GM18951 (cell line): Measurements from ENCODE around the gene LRRC27.
"Not testable (repeated sequence)": the region's sequence is repeated elsewhere in the genome, so short reads cannot be mapped to it uniquely, and the experiment has no call there.

Source experiments
- POLR2A ChIP-seq: IDR thresholded peaks from 4 replicates; pipeline ENCODE4 v1.6.1; 2011; ENCODE audit warnings: mild to moderate bottlenecking; ENCODE audit not compliant: insufficient read length, insufficient read depth; ENCODE audit errors: extremely low read depth
- in situ Hi-C: fragments of 300-500 bp; cut with MboI; formaldehyde crosslinking; loops from one replicate; pipeline ENCODE4 v1.12.0; 2022; ENCODE audit warnings: low sequenced_read_pairs, mixed read lengths, inconsistent platforms; ENCODE audit not compliant: unreplicated experiment

LRRC27 gene

GRCh38 chr10:132342553-132342952, 10.6 kb downstream of the LRRC27 start:
- TF ChIP-seq POLR2A, result no peak
- in situ Hi-C loops, result no loop called here

- no peak for TF ChIP-seq POLR2A
- in situ Hi-C loops, result no loop called here
Observed at GRCh38 chr10:132344386-132344785, 12.4 kb downstream of the LRRC27 start.

DNA sequence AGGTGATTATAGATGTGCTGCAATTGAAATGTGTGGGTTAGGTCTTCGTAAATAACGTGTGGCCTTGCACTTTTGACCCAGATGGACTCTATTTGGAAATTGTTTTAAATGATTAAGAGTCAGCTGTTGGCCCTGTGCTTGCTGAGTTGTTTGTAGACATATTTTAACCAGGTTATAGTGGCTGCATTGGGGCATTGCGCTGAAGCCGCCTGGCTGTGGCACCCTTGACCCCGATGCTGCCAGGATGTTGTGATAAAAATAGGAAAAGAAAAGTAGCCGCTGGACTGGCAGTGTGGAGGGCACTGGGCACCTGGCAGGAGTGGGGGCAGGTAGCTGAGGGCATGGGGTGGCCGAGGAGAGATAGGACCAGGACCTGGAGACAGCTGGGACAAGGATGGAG, 13.4 kb downstream of the LRRC27 start:
- TF ChIP-seq POLR2A, result no peak
- in situ Hi-C loops, result no loop called here

DNA sequence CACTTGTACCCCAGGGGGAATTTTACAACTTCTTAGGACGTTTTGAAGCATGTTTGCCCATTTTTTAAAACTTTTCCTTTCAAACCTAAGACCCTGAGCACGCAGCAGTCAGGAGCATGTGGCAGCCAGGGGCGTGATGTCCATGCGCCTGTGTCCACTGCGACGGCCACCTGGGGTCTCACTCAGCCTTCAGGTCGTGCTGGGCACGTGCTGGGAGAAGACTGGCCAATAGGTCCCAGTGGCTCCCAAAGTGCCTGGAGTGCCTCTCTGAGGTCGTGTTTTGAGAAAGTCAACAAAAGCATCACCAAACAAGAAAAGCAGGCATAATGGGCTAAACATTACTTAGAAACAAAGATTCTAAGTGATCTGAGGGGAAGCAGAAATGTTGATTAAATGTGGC, 14.8 kb downstream of the LRRC27 start:
- in situ Hi-C loops, result no loop called here
- no peak for TF ChIP-seq POLR2A

DNA sequence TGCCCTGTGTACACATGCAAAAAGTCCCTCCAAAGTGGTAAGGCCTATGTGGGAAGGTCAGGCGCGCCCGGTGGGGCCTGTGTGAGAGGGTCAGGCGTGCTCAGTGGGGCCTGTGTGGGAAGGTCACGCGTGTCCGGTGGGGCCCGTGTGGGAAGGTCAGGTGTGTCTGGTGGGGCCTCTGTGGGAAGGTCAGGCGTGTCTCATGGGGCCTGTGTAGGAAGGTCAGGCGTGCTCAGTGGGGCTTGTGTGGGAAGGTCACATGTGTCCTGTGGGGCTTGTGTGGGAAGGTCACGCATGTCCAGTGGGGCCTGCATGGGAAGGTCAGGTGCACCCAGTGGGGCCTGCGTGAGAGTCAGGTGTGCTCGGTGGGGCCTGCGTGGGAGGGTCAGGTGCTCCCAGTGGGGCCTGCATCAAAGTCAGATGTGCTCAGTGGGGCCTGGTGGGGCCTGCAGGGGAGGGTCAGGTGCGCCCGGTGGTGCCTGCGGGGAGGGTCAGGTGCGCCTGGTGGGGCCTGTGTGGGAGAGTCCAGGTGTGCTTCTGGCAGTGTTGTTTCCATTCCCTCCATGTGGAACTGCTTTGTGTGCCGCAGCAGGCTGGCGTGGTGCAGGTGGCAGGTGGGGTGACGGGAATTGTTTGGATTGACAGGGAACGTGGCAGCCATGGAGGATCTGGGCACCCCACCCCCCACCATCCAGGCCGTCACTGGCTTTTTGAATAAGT, 15.4 kb downstream of the LRRC27 start:
- in situ Hi-C loops, result no loop called here
- no peak for TF ChIP-seq POLR2A

- TF ChIP-seq POLR2A, result no peak
- in situ Hi-C loops, result no loop called here
Observed at GRCh38 chr10:132347931-132348267, 15.9 kb downstream of the LRRC27 start.

DNA sequence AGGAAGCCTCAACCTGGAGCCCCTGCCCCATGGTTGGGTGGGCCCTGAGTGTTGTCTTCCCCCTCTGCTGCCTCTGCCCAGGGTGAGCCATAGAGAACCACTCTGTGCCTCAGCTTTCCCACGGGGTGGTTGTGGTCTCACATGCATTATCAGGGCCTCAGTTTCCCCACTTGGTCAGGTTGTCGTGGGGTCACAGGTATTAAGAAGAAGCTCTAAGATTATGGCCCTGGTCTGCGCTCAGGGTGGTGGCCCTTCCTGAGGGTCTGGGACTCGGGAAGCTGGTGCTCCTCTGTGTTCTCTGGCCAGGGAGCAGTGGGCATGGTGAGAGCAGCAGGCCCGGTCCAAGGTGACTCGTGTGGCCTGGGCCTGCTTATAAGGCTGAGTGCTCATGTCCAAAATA, 17.8 kb downstream of the LRRC27 start:
- TF ChIP-seq POLR2A, result no peak
- in situ Hi-C loops, result no loop called here

DNA sequence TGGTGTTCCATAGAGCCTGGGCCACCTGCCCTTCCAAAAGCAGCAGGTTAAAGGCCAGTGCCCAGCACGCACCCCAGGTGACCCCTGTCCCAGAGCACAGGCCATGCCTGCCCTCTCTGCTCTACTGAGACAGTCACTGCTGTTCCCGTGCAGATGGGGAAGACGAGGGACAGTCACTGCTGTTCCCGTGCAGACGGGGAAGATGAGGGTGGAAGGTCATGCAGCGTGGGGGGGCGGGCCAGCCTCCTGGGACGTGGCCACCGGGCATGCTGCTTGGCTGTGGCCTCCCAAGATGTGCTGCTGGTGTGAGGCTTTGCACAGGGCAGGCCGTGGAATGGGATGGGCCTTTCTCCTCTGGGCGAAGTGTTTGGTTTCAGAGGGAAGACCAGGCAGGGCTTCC, 18.4 kb downstream of the LRRC27 start:
- in situ Hi-C loops, result no loop called here
- TF ChIP-seq POLR2A, result no peak

DNA sequence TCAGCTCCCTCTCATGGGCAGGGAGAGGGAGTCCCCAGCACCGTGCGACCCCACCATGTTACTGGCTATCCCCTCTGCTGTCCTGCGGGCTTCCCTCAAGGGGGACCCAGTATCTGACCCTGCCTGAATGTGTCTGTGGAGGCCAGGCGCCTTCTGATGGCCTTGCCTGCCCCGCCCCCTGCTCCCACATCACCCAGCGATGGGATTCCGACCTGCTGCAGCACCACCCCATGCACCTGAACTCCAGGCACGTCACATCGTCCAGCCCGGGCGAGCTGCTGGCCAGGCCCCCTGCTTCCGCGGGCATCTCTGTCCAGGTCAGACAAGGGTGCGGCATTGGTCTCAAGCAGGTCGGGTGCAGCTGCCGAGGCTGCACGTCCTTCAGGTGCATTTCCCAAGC, 19.0 kb downstream of the LRRC27 start:
- no peak for TF ChIP-seq POLR2A
- in situ Hi-C loops, result no loop called here

- in situ Hi-C loops, result no loop called here
- TF ChIP-seq POLR2A, result no peak
Observed at GRCh38 chr10:132351611-132352010, 19.6 kb downstream of the LRRC27 start.

GRCh38 chr10:132352462-132353308, 20.7 kb downstream of the LRRC27 start:
- in situ Hi-C loops, result not testable (repeated sequence)

GRCh38 chr10:132353456-132354355, 21.7 kb downstream of the LRRC27 start:
- in situ Hi-C loops, result no loop called here
- TF ChIP-seq POLR2A, result no peak

DNA sequence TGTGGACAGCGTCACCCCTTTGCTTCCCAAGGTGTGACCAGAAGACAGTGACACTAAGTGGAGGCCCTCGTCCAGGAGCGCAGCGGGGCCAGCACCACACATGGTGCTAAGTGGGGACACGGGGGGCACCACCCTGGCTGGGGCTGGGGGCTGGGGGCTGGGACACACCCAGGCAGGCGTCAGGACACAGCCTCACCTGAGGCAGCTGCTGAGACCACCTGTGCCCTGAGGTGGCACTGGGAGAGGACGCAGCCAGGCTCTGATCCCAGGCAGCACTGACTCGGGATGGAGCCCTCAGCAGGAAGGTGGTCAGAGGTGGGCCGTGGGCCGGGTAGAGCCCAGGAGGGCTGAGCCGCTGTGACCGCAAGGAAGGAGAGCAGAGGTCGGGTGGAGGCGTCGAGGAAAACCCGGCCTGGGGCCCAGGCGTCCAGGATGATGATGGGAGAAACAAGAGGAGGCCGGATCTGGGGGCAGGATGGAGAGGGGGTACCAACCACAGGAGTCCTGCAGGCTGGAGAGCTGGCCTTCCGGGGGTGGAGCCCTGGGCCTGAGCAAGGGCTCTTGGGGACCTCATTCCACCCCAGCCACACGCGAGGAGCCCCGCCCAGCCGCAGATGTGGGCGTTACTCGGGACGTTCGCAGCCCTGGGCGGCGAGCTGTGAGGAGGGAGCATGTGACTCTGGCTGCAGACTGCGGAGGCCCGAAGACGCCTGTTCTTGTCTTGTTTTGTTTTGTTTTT, 22.5 kb downstream of the LRRC27 start:
- in situ Hi-C loops, result no loop called here
- TF ChIP-seq POLR2A, result no peak
